HG02623 (cell line): Measurements from ENCODE around the gene PIP5K1A.

Experiments
- ATAC-seq: cut with Tn5 transposase; IDR thresholded peaks from one replicate; pipeline ENCODE4 v1.9.1; 2021; ENCODE audit warnings: moderate library complexity; ENCODE audit not compliant: unreplicated experiment

Gene PIP5K1A

DNA sequence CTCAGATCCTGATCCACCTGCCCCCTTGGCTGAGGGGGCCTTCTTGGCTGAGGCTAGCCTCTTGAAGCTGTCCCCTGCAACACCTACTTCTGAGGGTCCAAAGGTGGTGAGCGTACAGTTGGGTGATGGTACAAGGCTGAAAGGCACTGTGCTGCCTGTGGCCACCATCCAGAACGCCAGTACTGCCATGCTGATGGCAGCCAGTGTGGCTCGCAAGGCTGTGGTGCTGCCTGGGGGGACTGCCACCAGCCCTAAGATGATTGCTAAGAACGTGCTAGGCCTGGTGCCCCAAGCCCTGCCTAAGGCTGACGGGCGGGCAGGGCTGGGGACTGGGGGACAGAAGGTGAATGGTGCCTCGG, 89.0 kb downstream of the PIP5K1A start:
- ATAC-seq = no peak

DNA sequence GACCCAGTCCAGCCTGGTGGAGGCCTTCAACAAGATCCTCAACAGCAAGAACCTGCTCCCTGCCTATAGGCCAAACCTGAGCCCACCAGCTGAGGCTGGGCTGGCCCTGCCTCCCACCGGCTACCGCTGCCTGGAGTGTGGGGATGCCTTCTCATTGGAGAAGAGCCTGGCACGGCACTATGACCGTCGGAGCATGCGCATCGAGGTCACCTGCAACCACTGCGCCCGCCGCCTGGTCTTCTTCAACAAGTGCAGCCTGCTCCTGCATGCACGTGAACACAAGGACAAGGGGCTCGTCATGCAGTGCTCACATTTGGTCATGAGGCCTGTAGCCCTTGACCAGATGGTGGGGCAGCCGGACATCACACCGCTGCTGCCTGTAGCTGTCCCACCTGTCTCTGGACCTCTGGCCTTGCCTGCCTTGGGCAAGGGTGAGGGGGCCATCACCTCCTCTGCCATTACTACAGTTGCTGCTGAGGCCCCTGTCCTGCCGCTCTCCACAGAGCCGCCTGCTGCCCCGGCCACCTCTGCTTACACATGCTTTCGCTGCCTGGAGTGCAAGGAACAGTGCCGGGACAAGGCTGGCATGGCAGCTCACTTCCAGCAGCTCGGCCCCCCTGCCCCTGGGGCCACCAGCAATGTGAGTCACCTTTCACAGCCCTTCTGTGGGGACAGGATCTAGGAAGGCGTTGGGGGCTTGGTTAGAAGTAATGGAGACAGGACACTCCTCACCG, 89.6 kb downstream of the PIP5K1A start:
- ATAC-seq = no peak

DNA sequence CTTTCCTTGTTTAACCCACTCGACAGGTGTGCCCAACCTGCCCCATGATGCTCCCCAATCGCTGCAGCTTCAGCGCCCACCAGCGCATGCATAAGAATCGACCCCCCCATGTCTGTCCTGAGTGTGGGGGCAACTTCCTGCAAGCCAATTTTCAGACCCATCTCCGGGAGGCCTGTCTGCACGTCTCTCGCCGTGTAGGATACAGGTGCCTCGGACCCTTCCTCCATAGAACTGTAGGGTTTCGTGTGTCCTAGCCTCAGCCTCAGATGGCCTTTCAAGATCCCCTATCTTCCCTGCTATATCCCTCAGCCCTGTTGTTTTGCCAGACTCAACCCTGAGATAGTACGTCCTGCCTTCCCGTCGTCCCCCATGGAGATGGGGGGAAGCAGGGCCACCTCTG, 90.2 kb downstream of the PIP5K1A start:
- no peak for ATAC-seq

DNA sequence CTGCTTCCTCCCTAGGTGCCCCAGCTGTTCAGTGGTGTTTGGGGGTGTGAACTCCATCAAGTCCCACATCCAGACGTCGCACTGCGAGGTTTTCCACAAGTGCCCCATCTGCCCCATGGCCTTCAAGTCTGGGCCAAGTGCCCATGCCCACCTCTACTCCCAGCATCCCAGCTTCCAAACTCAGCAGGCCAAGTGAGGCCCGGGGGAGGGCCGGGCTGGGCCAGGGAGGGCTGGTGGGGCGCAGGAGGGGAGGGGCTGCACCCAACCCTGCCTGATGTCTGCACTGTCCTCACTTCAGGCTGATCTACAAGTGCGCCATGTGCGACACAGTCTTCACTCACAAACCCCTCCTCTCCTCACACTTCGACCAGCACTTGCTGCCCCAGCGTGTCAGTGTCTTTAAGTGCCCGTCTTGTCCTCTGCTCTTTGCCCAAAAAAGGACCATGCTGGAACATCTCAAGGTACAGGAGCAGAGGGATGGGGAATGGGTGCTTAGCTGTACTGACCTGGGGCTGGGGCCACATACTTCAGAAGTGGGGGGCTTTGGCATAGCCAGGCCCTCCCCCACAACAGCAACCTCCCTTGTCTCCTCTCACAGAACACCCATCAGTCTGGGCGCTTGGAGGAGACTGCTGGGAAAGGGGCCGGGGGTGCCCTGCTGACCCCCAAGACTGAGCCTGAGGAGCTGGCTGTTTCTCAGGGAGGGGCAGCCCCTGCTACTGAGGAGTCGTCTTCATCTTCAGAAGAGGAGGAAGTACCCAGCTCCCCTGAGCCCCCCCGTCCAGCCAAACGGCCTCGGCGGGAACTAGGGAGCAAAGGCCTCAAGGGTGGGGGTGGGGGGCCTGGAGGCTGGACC, 91.0 kb downstream of the PIP5K1A start:
- no peak for ATAC-seq

DNA sequence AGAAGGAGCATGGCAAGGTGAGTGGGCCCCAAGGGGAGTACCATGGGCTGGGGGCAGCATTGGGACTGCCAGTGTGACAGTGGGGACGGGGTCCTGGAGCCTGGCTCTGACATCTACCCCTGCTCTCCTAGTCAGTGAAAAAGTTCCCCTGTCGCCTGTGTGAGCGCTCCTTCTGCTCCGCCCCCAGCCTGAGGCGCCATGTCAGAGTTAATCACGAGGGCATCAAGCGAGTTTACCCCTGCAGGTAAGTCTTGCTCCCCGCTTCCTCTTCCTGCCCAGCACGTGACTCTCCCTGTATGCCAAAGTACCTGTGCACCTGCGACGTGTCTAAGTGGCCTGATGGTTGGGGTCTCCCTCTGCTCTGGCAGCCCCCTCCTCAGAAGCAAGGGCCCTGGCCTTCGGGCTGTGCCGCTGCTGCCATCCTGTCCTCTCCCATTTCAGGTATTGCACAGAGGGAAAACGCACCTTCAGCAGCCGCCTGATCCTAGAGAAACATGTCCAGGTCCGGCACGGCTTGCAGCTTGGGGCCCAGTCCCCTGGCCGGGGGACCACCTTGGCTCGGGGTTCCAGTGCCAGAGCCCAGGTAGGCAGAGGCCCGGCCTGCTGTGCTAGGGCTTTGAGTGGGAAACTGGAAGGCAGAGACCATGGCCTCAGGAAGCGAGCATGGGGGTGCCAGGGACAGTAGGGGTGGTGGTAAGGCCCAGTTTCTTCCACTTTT, 91.8 kb downstream of the PIP5K1A start:
- ATAC-seq = no peak

DNA sequence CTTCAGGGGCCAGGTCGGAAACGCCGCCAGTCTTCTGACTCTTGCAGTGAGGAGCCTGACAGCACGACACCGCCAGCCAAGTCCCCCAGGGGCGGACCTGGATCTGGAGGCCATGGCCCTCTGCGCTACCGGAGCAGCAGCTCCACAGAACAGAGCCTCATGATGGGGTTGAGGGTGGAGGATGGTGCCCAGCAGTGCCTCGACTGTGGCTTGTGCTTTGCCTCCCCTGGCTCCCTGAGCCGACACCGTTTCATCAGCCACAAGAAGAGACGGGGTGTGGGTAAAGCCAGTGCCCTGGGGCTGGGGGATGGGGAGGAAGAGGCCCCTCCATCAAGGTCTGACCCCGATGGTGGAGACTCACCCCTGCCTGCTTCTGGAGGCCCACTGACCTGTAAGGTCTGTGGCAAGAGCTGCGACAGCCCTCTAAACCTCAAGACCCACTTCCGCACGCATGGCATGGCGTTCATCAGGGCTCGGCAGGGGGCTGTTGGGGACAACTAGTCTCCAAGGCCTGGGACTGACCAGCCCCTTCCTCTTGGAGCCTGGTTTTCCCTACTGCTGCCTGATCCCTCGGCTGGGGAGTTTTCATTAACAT, 92.5 kb downstream of the PIP5K1A start:
- ATAC-seq = no peak

DNA sequence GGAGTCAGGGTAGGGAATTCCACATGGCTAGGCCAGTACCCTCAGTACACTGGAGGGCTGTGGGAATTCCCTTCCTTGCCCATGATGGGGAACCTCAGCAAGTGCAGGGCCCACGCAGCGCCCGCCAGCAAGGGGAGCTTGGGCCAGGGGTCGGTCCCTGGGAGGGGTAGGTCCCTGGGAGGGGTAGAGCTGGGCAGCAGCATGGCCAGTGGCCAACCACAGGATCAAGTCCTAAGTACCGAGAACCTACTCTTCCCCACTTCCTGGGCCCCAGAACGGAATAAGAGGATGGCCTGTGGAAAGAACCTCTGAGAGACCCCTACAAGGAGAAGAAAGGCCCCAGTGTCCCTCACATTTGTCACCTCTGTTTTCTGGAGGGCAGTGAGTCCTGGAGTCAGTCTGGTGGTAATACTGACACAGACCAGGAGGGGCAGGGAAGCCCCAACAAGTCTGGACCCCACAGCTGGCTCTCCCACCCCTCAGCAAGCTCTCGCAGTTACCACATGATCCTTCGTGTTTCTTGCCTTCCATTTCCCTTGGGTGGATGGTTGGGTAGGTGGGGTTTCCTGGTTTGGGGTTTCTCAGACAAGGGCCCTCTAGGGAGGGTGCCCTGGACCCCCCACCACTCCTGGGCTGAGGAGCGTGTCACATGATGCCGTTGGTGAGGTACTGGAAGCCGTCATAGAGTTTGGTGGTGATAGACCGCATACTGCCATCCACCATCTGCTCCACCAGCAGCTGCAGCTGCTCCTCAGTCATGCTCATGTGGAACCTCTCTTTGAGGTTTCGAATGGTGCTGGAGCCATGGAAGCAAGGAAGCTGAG, 94.1 kb downstream of the PIP5K1A start:
- no peak for ATAC-seq

DNA sequence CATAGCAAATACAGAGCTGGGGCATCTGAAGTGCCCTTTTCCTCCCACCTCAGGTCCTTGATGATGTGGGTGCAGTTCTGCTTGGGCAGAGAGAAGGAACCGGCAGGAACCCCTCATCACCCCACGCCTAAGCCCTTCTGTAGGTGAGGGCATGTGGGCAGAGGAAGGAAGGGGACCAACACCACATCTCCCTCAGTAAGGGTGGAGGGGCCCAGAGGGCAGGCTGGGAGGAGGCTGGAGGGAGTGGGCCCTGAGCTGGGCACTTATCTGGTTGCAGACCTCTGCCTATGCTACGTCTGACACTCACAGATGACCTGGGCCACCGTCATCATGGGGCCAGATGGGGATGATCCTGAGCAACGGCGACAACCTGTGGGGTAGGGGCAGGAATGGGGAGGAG, 94.7 kb downstream of the PIP5K1A start:
- ATAC-seq = no peak

DNA sequence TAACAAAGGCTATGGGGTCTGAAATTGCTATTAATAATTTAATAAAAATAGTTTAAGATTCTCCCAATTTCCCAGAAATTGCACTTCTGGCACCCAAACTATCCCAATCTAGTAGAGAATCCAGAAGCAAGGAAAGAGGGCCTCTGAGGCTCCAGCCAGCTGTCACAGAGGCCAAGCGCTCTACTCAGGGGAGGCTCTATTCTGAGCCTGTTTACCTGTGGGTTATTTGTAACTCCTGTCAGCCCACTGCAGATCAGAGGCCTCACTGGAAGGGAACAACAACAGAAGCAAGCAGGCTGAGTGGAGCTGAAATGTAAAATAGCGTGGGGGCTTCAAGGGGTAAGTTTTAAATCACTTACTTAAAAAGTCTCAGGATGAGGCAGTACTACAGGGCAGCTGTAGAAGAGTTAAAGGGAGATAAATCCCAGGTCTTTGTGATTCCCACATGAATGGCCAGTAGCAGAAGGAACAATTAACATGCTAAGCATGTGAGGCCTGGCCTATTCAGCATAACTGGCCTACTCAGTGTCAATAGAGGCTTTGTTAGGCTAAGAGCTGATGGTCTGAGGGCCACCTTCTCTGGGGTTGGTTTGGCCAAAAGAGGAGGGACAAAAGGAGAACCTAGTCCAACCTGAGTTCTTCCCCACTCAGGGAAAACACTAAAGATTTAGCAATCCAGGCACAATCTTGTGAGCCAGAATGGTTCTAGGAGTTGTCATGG, 96.5 kb downstream of the PIP5K1A start:
- ATAC-seq = no peak
